Measurements from ENCODE around the gene RNU5B-1.

RNU5B-1 gene

DNA sequence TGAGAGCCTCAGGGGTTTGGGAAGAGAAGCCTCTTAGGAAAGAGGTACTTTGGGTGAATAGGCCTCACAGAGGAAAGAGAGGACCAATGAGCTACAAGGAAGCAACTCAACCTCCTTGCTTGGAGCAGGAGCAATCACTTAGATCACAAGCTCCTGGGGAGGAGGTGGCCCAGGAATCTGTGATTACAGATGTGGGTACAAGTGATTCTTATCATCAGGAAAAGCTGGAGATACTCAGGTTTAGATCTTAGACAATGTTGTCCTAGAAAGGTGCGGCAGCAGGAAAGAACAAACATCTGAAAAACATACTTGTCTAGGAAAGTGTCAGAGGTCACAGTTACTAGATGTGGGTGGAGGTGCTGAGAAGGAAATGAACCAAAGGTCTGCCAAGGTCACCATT, 26.0 kb upstream of the RNU5B-1 start:
- TF ChIP-seq, protein P1, sequence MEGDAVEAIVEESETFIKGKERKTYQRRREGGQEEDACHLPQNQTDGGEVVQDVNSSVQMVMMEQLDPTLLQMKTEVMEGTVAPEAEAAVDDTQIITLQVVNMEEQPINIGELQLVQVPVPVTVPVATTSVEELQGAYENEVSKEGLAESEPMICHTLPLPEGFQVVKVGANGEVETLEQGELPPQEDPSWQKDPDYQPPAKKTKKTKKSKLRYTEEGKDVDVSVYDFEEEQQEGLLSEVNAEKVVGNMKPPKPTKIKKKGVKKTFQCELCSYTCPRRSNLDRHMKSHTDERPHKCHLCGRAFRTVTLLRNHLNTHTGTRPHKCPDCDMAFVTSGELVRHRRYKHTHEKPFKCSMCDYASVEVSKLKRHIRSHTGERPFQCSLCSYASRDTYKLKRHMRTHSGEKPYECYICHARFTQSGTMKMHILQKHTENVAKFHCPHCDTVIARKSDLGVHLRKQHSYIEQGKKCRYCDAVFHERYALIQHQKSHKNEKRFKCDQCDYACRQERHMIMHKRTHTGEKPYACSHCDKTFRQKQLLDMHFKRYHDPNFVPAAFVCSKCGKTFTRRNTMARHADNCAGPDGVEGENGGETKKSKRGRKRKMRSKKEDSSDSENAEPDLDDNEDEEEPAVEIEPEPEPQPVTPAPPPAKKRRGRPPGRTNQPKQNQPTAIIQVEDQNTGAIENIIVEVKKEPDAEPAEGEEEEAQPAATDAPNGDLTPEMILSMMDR (IDR thresholded peaks at IDR 0.05): no peak

GRCh38 chr15:65285291-65286068, 19.0 kb upstream of the RNU5B-1 start:
- TF ChIP-seq, protein P1 (IDR thresholded peaks at IDR 0.05): no peak

- TF ChIP-seq, protein P1 (IDR thresholded peaks at IDR 0.05): no peak
These were observed 18.3 kb upstream of the RNU5B-1 start for GRCh38 chr15:65286069-65286703.

DNA sequence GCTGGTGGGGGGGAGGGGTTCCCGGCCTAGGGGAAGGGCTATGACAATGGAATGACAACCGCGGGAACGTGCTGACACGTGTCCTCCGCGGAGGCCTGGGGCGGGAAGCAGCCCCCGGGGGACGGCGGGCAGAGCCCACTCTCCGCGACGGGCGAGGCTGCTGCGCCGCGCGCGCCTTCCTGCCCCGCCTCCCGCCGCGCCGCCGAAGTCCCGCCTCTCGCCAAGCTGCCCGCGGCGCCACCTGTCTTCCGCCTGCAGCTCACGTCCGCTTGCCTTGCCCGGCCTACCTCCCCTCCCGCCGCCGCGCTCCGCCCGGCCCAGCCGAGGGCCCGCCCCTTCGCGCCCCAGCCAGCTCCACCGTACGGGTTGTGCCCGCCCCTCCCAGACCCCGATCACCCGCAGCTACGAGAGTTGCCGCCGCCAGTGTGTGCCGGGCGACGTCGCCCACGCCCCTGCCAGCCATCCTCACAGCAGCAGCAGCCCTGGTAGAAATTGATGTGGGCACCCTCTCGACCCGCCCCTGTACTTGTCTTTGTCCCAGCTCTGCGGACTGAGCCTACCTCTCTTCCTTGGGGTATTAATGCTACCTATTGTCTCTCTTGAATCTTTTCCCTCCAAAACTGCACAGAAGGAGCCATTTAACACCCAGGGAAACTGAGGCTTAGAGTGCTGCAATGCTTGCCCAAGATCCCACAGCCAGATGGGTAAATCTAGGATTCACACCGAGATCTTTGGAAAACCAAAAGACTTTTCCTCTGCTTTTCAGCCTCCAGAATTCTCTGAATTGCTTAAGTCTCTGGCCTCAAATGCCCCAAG, 17.6 kb upstream of the RNU5B-1 start, which contains the start of gene PARP16:
TSS of gene PARP16 (minus strand) at position 180 of the 816 bp plus-strand sequence. CDS start 457 bp downstream, outside the sequence.
- TF ChIP-seq, protein P1 (IDR thresholded peaks at IDR 0.05): peak; percentile 30; the same call in 1 of the 2 replicates

DNA sequence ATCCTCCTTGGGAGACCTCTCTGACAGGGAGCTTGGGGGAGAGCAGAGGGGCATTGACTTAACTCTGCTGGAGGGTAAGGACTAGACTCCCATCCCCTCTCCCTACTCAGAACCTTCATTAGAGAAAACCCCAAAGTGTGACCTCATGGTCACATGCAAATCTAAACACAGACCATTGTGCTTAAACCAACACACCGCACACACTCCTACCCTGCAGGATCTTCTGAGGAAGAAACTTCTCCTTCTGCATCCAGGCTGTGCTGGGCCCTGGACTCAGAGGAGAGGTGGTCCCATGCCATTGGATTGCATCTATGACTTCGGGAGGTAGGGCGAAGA, 17.0 kb upstream of the RNU5B-1 start:
- TF ChIP-seq, protein P1 (IDR thresholded peaks at IDR 0.05): no peak

- TF ChIP-seq, protein P1 (IDR thresholded peaks at IDR 0.05): no peak
These were observed 15.1 kb upstream of the RNU5B-1 start for GRCh38 chr15:65289261-65289854.

DNA sequence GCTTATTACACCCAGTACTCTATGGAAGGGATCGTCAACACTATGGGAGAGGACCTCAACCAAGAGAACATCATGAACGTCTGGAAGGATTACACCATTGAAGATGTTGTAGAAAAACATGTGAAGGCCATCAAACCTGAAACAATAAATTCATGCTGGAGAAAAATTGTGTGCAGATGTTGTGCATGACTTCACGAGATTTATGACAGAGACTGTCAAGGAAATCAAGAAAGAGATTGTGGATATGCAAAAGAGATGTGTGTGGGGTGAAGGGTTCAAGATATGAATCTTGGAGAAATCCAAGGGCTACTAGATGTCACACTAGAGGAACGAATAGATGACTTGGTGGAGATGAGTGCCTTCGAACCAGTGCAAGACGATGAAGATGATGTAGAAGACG, 14.2 kb upstream of the RNU5B-1 start:
- TF ChIP-seq, protein P1 (IDR thresholded peaks at IDR 0.05): no peak
